ENCODE results near the gene DENND5A. TPM values are rescaled to one million over a fixed set of nuclear protein-coding genes. Genes with fewer than 3 reads are reported as not detected.

Gene DENND5A
- total RNA-seq, 1 donor from 2014 or later, result 76.0 TPM

DNA sequence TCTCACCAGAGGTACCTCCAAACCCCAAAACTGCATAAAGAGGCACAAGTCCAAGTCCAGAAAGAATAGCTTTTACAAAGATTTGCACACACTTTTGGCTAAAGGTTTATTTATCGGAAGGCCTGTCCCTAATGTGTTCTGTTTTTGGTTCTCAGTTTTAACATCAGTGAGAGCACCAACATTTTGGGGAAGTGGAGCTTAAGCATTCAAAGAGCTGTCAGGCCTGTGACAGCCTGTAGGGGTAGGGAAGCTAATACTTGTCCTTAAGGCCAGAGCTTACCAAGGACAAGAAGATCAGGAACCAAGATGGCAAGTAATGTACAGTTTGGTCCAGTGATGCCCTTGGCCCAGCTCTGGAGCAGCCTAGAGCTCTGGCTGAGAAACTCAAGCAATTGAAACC is 134.9 kb downstream of the DENND5A start:
- TF ChIP-seq CTCF (conservative IDR thresholded peaks at IDR 0.05), result no peak

GRCh38 chr11:9126636-9127035 is 138.5 kb downstream of the DENND5A start:
- peaks cover 4% of the 10 kb centered on the region for H3K9me3 Mint-ChIP-seq
- DNase-seq (ENCODE audit: extremely low spot score, unreplicated experiment), result no peak
- no peaks in the 10 kb centered on the region for H3K4me1 Mint-ChIP-seq (ENCODE audit: unreplicated experiment)
- TF ChIP-seq CTCF (conservative IDR thresholded peaks at IDR 0.05), result no peak
- no peak overlapping the region for H3K27ac Mint-ChIP-seq
- no peak overlapping the region for H3K4me3 Mint-ChIP-seq
- H3K27me3 Mint-ChIP-seq, result no peaks in the 10 kb centered on the region
- peaks cover 7% of the 10 kb centered on the region for H3K36me3 Mint-ChIP-seq

More for the DNA sequence above, 134.9 kb downstream of the DENND5A start:
- no peak for DNase-seq (ENCODE audit: extremely low spot score, unreplicated experiment)
- peaks cover 14% of the 10 kb centered on the region for H3K36me3 Mint-ChIP-seq
- no peaks in the 10 kb centered on the region for H3K27me3 Mint-ChIP-seq
- H3K4me1 Mint-ChIP-seq (ENCODE audit: unreplicated experiment), result no peaks in the 10 kb centered on the region
- H3K27ac Mint-ChIP-seq, result no peak overlapping the region
- H3K4me3 Mint-ChIP-seq, result no peak overlapping the region
- peaks cover 4% of the 10 kb centered on the region for H3K9me3 Mint-ChIP-seq

DNA sequence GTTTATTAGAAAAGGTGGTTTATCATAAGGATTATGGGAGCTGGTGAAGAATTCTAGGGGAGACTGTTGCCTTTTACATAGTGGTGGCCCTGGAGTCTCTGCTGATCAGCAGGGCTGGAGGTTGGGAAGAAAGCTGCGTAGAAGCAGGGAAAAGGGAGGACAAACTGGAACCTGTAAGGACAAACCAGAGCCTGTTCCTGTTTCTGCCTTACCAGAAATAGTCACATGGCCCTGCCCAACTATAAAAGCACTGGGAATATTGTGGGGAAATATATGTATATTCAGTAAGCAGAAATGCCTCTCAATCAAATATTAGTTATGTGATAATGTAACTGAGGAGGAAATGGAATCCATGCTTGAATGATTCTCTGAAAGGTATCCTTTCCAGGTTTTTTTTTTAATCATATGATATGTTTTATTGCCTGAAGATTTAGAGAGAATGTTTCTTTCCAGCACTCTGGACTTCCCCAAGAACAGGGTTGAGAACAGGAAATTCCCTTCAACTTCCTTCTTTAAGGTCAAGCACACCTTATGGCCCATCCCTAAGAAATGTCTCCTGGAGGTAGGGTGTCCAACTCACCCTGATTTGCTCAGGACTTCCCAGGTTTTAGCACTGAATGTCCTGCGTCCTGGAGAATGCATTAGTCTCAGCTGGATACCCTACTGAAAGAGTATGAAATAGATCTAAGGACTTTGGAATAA is 139.8 kb downstream of the DENND5A start:
- Mint-ChIP-seq H3K27me3 (no peaks in the 10 kb centered on the region), H3K4me3 (no peak overlapping the region), H3K27ac (no peak overlapping the region), H3K36me3 (peaks cover 12% of the 10 kb centered on the region), H3K4me1 (ENCODE audit: unreplicated experiment) (peaks cover 5% of the 10 kb centered on the region), H3K9me3 (peaks cover 4% of the 10 kb centered on the region)
- no peak for TF ChIP-seq CTCF (conservative IDR thresholded peaks at IDR 0.05)
- no peak for DNase-seq (ENCODE audit: extremely low spot score, unreplicated experiment)

- peaks cover 5% of the 10 kb centered on the region for H3K4me1 Mint-ChIP-seq (ENCODE audit: unreplicated experiment)
- H3K36me3 Mint-ChIP-seq, result peaks cover 9% of the 10 kb centered on the region
- no peak overlapping the region for H3K27ac Mint-ChIP-seq
- DNase-seq (ENCODE audit: extremely low spot score, unreplicated experiment), result no peak
- peaks cover 4% of the 10 kb centered on the region for H3K9me3 Mint-ChIP-seq
- TF ChIP-seq CTCF (conservative IDR thresholded peaks at IDR 0.05), result no peak
- no peaks in the 10 kb centered on the region for H3K27me3 Mint-ChIP-seq
- no peak overlapping the region for H3K4me3 Mint-ChIP-seq
These were observed 141.4 kb downstream of the DENND5A start for GRCh38 chr11:9123595-9124304.

GRCh38 chr11:9121469-9121796 is 143.7 kb downstream of the DENND5A start:
- Mint-ChIP-seq H3K36me3 (peaks cover 5% of the 10 kb centered on the region), H3K4me1 (ENCODE audit: unreplicated experiment) (peaks cover 5% of the 10 kb centered on the region), H3K4me3 (no peak overlapping the region), H3K27me3 (no peaks in the 10 kb centered on the region), H3K27ac (no peak overlapping the region), H3K9me3 (no peaks in the 10 kb centered on the region)
- no peak for TF ChIP-seq CTCF (conservative IDR thresholded peaks at IDR 0.05)
- DNase-seq (ENCODE audit: extremely low spot score, unreplicated experiment), result no peak
